HepG2 (cell line): ENCODE data around the gene PSPH. TPM values are rescaled to one million over a fixed set of nuclear protein-coding genes. Genes with fewer than 3 reads are reported as not detected.

Source experiments
- ATF7-NPFF ChIP-seq: sonication (generic); formaldehyde crosslinking; IDR thresholded peaks from 2 replicates; pipeline ENCODE4 v1.8.1; 2023; ENCODE audit warnings: mild to moderate bottlenecking, low read depth, missing genetic modification reagents, moderate library complexity
- HIVEP1 ChIP-seq: sonication (generic); formaldehyde crosslinking; IDR thresholded peaks from 2 replicates; pipeline ENCODE4 v1.4.0; 2020; ENCODE audit warnings: mild to moderate bottlenecking, missing genetic modification reagents
- KDM4B ChIP-seq: sonication (generic); formaldehyde crosslinking; IDR thresholded peaks from 2 replicates; pipeline ENCODE4 v1.4.0; 2020; ENCODE audit warnings: missing genetic modification reagents
- MATR3 ChIP-seq: sonication (generic); formaldehyde crosslinking; IDR thresholded peaks from 2 replicates; pipeline ENCODE4 v1.4.0; 2020; ENCODE audit warnings: missing genetic modification reagents
- REPIN1 ChIP-seq: sonication (generic); formaldehyde crosslinking; IDR thresholded peaks from 2 replicates; pipeline ENCODE4 v1.8.0; 2022; ENCODE audit warnings: missing genetic modification reagents, low read depth, mild to moderate bottlenecking, borderline replicate concordance
- SIX1 ChIP-seq: sonication (generic); formaldehyde crosslinking; IDR thresholded peaks from 2 replicates; pipeline ENCODE4 v1.4.0; 2020; ENCODE audit warnings: missing genetic modification reagents, borderline replicate concordance
- ZBTB26 ChIP-seq: IDR thresholded peaks from 2 replicates; pipeline ENCODE4 v1.6.1; 2016; ENCODE audit warnings: missing compliant biosample characterization, missing genetic modification reagents, borderline replicate concordance
- ZNF337 ChIP-seq: sonication (generic); formaldehyde crosslinking; IDR thresholded peaks from 2 replicates; pipeline ENCODE4 v1.5.1; 2020; ENCODE audit warnings: missing genetic modification reagents, low read depth, mild to moderate bottlenecking, borderline replicate concordance
- ZNF792 ChIP-seq: IDR thresholded peaks from 2 replicates; pipeline ENCODE4 v1.6.1; 2016
- polyA plus RNA-seq, 8 experiments: library from polyadenylated mRNA; depleted of rRNA in 3 of 8; stranded (reverse) in 7 of 8; unstranded in 1 of 8; fragments of >200 nt; fragmentation: Illumina TruSeq in 4 of 8; extraction: Trizol in 4 of 8; gene quantifications; 2 replicates each; pipeline versions ENCODE4 v1.2.1 to v1.2.3, GENCODE V29; 2011 to 2016; ENCODE audit warnings: low read depth in 4 of 8, missing spikeins in 1 of 8, mixed read lengths in 1 of 8; ENCODE audit not compliant: insufficient read depth in 1 of 8
- total RNA-seq, 5 experiments: library from RNA; depleted of rRNA; stranded (reverse); fragments of >200 nt; fragmentation: Illumina TruSeq; extraction: Trizol; gene quantifications; 2 replicates each; pipeline ENCODE4 v1.2.3, GENCODE V29; 2016; ENCODE audit warnings: low read depth in 1 of 5
- TF ChIP-seq, protein P1 (sequence below): IDR thresholded peaks from 2 replicates; pipeline ENCODE4 v1.6.1; 2016; ENCODE audit warnings: low read depth, missing genetic modification reagents, missing compliant biosample characterization
- TF ChIP-seq, protein P2 (sequence below): sonication (generic); formaldehyde crosslinking; IDR thresholded peaks from 2 replicates; pipeline ENCODE4 v1.4.0; 2020; ENCODE audit warnings: missing genetic modification reagents
- TF ChIP-seq, protein P3 (sequence below): sonication (generic); formaldehyde crosslinking; IDR thresholded peaks from 2 replicates; pipeline ENCODE4 v1.5.1; 2020; ENCODE audit warnings: missing genetic modification reagents, mild to moderate bottlenecking, borderline replicate concordance
- TF ChIP-seq, protein P4 (sequence below): IDR thresholded peaks from 2 replicates; pipeline ENCODE4 v1.6.1; 2018; ENCODE audit warnings: missing genetic modification reagents, mild to moderate bottlenecking, missing compliant biosample characterization
- TF ChIP-seq, protein P5 (sequence below): sonication (generic); formaldehyde crosslinking; IDR thresholded peaks from 2 replicates; pipeline ENCODE4 v1.5.0; 2020; ENCODE audit warnings: mild to moderate bottlenecking, missing genetic modification reagents, borderline replicate concordance

The PSPH gene
- total and polyA plus RNA-seq, 2 of the 13 experiments (the other 11 are each of a cell fraction or from before 2014, with no cell fraction given): 85.5 to 124 TPM

DNA sequence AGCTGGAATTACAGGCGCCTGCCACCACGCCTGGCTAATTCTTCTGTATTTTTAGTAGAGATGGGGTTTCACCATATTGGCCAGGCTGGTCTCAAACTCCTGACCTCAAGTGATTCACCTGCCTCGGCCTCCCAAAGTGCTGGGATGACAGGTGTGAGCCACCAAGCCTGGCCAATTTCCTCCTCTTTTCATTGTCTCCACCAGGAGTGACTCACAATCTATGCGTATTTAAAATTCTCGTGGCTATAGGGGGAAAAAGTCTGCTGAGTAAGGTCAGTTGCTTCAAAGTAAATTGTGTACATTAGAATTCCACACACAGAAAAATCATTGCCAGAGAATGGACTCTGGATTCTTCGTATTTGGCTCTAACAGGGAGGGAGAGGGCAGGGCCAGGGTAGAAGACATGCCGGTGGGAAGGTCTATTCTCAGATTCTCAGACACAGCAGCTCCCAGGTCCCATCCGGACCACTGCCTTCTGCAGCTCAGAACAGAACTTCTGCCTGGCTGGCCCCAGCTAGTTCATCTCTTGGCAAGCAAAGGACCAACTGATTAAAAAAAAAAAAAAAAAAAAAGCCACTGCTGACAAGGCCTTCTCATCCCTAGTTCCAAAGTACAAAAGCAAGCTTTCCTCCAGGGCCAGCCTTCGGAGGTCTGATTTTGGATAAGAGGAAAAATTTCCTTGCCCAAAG lies 22.2 kb downstream of the PSPH start (continued):
- TF ChIP-seq, protein P1, sequence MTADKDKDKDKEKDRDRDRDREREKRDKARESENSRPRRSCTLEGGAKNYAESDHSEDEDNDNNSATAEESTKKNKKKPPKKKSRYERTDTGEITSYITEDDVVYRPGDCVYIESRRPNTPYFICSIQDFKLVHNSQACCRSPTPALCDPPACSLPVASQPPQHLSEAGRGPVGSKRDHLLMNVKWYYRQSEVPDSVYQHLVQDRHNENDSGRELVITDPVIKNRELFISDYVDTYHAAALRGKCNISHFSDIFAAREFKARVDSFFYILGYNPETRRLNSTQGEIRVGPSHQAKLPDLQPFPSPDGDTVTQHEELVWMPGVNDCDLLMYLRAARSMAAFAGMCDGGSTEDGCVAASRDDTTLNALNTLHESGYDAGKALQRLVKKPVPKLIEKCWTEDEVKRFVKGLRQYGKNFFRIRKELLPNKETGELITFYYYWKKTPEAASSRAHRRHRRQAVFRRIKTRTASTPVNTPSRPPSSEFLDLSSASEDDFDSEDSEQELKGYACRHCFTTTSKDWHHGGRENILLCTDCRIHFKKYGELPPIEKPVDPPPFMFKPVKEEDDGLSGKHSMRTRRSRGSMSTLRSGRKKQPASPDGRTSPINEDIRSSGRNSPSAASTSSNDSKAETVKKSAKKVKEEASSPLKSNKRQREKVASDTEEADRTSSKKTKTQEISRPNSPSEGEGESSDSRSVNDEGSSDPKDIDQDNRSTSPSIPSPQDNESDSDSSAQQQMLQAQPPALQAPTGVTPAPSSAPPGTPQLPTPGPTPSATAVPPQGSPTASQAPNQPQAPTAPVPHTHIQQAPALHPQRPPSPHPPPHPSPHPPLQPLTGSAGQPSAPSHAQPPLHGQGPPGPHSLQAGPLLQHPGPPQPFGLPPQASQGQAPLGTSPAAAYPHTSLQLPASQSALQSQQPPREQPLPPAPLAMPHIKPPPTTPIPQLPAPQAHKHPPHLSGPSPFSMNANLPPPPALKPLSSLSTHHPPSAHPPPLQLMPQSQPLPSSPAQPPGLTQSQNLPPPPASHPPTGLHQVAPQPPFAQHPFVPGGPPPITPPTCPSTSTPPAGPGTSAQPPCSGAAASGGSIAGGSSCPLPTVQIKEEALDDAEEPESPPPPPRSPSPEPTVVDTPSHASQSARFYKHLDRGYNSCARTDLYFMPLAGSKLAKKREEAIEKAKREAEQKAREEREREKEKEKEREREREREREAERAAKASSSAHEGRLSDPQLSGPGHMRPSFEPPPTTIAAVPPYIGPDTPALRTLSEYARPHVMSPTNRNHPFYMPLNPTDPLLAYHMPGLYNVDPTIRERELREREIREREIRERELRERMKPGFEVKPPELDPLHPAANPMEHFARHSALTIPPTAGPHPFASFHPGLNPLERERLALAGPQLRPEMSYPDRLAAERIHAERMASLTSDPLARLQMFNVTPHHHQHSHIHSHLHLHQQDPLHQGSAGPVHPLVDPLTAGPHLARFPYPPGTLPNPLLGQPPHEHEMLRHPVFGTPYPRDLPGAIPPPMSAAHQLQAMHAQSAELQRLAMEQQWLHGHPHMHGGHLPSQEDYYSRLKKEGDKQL (CRISPR knock-in tag): no peak
- no peak; the same call in 1 of the 2 replicates for TF ChIP-seq SIX1 (CRISPR knock-in tag)
- TF ChIP-seq ZNF792 (CRISPR knock-in tag): peak; percentile 17; the same call in 1 of the 2 replicates
- TF ChIP-seq, protein P2, sequence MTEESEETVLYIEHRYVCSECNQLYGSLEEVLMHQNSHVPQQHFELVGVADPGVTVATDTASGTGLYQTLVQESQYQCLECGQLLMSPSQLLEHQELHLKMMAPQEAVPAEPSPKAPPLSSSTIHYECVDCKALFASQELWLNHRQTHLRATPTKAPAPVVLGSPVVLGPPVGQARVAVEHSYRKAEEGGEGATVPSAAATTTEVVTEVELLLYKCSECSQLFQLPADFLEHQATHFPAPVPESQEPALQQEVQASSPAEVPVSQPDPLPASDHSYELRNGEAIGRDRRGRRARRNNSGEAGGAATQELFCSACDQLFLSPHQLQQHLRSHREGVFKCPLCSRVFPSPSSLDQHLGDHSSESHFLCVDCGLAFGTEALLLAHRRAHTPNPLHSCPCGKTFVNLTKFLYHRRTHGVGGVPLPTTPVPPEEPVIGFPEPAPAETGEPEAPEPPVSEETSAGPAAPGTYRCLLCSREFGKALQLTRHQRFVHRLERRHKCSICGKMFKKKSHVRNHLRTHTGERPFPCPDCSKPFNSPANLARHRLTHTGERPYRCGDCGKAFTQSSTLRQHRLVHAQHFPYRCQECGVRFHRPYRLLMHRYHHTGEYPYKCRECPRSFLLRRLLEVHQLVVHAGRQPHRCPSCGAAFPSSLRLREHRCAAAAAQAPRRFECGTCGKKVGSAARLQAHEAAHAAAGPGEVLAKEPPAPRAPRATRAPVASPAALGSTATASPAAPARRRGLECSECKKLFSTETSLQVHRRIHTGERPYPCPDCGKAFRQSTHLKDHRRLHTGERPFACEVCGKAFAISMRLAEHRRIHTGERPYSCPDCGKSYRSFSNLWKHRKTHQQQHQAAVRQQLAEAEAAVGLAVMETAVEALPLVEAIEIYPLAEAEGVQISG (CRISPR knock-in tag): 0 out of 2 replicates have a peak, but pooled peaks have one; percentile 3
- TF ChIP-seq, protein P3, sequence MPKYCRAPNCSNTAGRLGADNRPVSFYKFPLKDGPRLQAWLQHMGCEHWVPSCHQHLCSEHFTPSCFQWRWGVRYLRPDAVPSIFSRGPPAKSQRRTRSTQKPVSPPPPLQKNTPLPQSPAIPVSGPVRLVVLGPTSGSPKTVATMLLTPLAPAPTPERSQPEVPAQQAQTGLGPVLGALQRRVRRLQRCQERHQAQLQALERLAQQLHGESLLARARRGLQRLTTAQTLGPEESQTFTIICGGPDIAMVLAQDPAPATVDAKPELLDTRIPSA (CRISPR knock-in tag): no peak
- no peak for TF ChIP-seq MATR3 (CRISPR knock-in tag)
- no peak for TF ChIP-seq ZBTB26 (CRISPR knock-in tag)
- TF ChIP-seq ZNF337 (CRISPR knock-in tag): no peak
- no peak for TF ChIP-seq ATF7-NPFF (CRISPR knock-in tag)
- TF ChIP-seq KDM4B: no peak
- no peak; the same call in 1 of the 2 replicates for TF ChIP-seq REPIN1 (CRISPR knock-in tag)
- TF ChIP-seq, protein P4, sequence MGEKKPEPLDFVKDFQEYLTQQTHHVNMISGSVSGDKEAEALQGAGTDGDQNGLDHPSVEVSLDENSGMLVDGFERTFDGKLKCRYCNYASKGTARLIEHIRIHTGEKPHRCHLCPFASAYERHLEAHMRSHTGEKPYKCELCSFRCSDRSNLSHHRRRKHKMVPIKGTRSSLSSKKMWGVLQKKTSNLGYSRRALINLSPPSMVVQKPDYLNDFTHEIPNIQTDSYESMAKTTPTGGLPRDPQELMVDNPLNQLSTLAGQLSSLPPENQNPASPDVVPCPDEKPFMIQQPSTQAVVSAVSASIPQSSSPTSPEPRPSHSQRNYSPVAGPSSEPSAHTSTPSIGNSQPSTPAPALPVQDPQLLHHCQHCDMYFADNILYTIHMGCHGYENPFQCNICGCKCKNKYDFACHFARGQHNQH (CRISPR knock-in tag): peak; percentile 60; the same call in 1 of the 2 replicates
- no peak for TF ChIP-seq HIVEP1 (CRISPR knock-in tag)
- TF ChIP-seq, protein P5, sequence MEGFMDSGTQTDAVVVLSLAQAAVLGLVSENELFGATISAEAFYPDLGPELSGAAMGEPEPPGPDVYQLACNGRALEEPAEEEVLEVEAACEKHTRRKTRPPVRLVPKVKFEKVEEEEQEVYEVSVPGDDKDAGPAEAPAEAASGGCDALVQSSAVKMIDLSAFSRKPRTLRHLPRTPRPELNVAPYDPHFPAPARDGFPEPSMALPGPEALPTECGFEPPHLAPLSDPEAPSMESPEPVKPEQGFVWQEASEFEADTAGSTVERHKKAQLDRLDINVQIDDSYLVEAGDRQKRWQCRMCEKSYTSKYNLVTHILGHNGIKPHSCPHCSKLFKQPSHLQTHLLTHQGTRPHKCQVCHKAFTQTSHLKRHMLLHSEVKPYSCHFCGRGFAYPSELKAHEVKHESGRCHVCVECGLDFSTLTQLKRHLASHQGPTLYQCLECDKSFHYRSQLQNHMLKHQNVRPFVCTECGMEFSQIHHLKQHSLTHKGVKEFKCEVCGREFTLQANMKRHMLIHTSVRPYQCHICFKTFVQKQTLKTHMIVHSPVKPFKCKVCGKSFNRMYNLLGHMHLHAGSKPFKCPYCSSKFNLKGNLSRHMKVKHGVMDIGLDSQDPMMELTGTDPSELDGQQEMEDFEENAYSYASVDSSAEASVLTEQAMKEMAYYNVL: no peak
